H1 (cell line): ENCODE results near the gene B3GALT5. TPM values are rescaled to one million over a fixed set of nuclear protein-coding genes. Genes with fewer than 3 reads are reported as not detected.

Experiments
- CHD7 ChIP-seq: fragments of 300-600 bp; sonication (generic); IDR thresholded peaks from 2 replicates; pipeline ENCODE4 v1.7.1; 2012; ENCODE audit warnings: low read length, moderate library complexity, mild to moderate bottlenecking, inconsistent platforms; ENCODE audit not compliant: insufficient replicate concordance
- polyA plus RNA-seq, 7 experiments: library from polyadenylated mRNA; depleted of rRNA in 3 of 7; stranded (reverse) in 5 of 7; unstranded in 2 of 7; fragments of >200 nt in 5 of 7; fragments of 200-250 nt in 2 of 7; gene quantifications; 1 replicate in 5 of 7; 2 replicates in 1 of 7; 4 replicates in 1 of 7; pipeline versions ENCODE4 v1.2.1 to v1.2.3, GENCODE V29; 2011 to 2013; ENCODE audit warnings: missing spikeins in 2 of 7, mixed read lengths in 2 of 7
- total RNA-seq: library from RNA; stranded (reverse); fragmentation: NEBNext Ultra II Directional; extraction: Animal tissue kit (Norgen Biotek cat#: 25700); gene quantifications from 2 replicates; pipeline ENCODE4 v1.2.1, GENCODE V29; 2021

B3GALT5 gene
- total and polyA plus RNA-seq, 2 of the 8 experiments (the other 6 are each of a cell fraction or from before 2014, with no cell fraction given): 11.9 to 25.1 TPM

GRCh38 chr21:39649526-39649925 lies 36.8 kb downstream of the B3GALT5 start (continued):
- no peak for TF ChIP-seq CHD7
